Measurements from ENCODE around the gene AKR1A1.
"Not testable (repeated sequence)": the region's sequence is repeated elsewhere in the genome, so short reads cannot be mapped to it uniquely, and the experiment has no call there.

AKR1A1 gene

DNA sequence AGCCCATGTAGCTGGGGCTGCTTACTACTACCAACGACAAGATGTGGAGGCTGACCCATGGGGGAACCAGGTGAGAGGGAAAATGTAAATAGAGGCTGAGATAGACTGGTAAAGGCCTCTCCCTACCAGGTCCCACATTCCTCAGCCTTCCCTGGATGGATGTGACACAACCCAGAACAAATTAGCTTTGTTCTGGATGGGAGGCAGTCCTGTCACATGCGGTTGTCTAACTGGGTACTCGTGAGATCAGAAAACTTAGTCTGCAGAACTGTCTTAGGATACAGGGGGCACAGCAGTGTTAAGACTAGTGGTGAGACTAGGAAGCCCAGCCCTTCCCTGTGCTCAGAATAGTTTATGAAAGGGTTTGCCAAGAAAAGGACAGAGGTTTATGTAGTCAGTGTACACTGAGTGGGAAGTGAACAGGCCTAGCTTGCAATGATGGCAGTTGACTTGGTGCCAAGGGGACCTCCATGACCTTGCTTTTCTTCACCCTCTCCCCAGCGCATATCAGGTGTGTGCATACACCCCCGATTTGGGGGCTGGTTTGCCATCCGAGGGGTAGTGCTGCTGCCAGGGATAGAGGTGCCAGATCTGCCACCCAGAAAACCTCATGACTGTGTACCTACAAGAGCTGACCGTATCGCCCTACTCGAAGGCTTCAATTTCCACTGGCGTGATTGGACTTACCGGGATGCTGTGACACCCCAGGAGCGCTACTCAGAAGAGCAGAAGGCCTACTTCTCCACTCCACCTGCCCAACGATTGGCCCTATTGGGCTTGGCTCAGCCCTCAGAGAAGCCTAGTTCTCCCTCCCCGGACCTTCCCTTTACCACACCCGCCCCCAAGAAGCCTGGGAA, 42.1 kb upstream of the AKR1A1 start:
- no peak for TF ChIP-seq CTCF (IDR thresholded peaks at IDR 0.05; ENCODE audit: low read depth, low read length)
- Histone ChIP-seq H3K27me3 (ENCODE audit: insufficient read depth, low read depth, severe bottlenecking) (no peaks in the 10 kb centered on the region), H3K36me3 (peaks cover 53% of the 10 kb centered on the region), H3K9me3 (ENCODE audit: severe bottlenecking) (no peaks in the 10 kb centered on the region), H3K4me3 (ENCODE audit: low read depth, low read length) (no peak overlapping the region), H3K27ac (no peak overlapping the region)
- DNase-seq, result no peak

DNA sequence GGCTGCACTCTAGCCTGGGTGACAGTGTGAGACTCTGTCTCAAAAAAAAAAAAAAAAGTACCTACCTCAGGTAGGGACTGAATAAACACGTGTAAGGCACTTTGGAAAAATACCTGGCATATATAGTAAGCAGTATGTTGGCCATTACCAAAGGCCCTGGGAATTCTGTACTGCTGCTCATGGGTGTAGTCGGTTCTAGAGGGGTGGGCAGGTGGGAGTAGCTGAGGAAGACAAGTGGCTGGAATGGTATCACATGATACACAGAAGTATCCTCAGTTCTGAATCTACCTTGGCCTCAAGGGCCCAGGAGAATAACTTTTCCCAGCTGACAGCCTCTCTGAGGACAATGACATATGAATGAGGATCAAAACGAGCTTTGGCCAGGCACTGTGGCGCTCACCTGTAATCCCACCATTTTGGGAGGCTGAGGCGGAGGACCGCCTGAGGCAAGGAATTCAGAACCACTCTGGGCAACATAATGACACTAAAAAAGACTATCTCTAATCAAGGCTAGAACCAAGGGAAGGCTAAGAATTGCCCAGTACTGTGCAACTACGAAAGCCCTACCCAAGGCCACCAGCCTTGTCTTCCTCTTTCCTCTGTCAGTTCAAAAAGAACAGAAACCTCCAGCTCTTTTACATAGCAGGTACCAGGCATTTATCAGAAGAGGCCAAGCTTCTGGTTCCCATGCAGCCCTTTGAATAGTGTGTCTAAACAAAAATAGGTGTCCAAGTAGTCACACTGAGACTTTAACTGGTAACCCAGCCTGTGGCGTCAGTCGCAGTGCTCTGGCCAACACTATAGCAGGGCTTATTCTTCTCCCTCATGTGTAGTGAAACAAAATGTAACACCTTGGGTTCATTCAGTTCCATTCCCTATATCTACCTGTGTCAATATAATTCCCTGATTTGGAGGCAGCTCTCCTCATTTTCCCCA, 40.3 kb upstream of the AKR1A1 start:
- Histone ChIP-seq H3K36me3 (peaks cover 71% of the 10 kb centered on the region), H3K27ac (no peak overlapping the region)
- no peak for DNase-seq

DNA sequence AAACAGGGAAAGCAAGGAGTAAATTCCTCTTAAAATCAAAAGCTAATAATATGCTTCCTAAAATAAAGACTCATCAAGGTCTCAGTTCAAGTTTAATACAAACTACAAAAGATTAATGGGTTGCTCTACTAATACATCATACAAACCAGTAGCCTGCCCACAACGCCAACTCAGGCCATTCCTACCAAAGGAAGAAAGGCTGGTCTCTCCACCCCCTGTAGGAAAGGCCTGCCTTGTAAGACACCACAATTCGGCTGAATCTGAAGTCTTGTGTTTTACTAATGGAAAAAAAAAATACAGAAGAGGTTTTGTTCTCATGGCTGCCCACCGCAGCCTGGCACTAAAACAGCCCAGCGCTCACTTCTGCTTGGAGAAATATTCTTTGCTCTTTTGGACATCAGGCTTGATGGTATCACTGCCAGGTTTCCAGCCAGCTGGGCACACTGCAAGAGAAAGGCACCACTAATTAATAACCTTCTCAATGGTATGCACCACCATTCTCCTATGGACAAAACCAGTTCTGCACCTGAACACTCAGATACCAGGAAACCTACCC, 39.6 kb upstream of the AKR1A1 start:
- DNase-seq, result no peak
- Histone ChIP-seq H3K27me3 (ENCODE audit: insufficient read depth, low read depth, severe bottlenecking) (no peaks in the 10 kb centered on the region), H3K9me3 (ENCODE audit: severe bottlenecking) (no peaks in the 10 kb centered on the region), H3K4me3 (ENCODE audit: low read depth, low read length) (no peak overlapping the region), H3K36me3 (peaks cover 78% of the 10 kb centered on the region), H3K27ac (no peak overlapping the region)
- no peak for TF ChIP-seq CTCF (IDR thresholded peaks at IDR 0.05; ENCODE audit: low read depth, low read length)

More for the DNA sequence above, 40.3 kb upstream of the AKR1A1 start:
- Histone ChIP-seq H3K27me3 (ENCODE audit: insufficient read depth, low read depth, severe bottlenecking) (no peaks in the 10 kb centered on the region), H3K4me3 (ENCODE audit: low read depth, low read length) (no peak overlapping the region), H3K9me3 (ENCODE audit: severe bottlenecking) (no peaks in the 10 kb centered on the region)
- no peak for TF ChIP-seq CTCF (IDR thresholded peaks at IDR 0.05; ENCODE audit: low read depth, low read length)

- Histone ChIP-seq H3K4me3 (ENCODE audit: low read depth, low read length) (no peak overlapping the region), H3K9me3 (ENCODE audit: severe bottlenecking) (no peaks in the 10 kb centered on the region), H3K36me3 (peaks cover 93% of the 10 kb centered on the region), H3K27me3 (ENCODE audit: insufficient read depth, low read depth, severe bottlenecking) (no peaks in the 10 kb centered on the region), H3K27ac (no peak overlapping the region)
- DNase-seq, result peak; percentile 93
- TF ChIP-seq CTCF (IDR thresholded peaks at IDR 0.05; ENCODE audit: low read depth, low read length), result peak; percentile 88
Measured at GRCh38 chr1:45512641-45513054, 38.0 kb upstream of the AKR1A1 start.

GRCh38 chr1:45513532-45514260, 36.9 kb upstream of the AKR1A1 start:
- peaks cover 95% of the 10 kb centered on the region for H3K36me3 ChIP-seq
- not testable (repeated sequence) for H3K4me3 ChIP-seq (ENCODE audit: low read depth, low read length); H3K9me3 ChIP-seq (ENCODE audit: severe bottlenecking); H3K27me3 ChIP-seq (ENCODE audit: insufficient read depth, low read depth, severe bottlenecking)
- peak; percentile 57 for DNase-seq
- peak overlapping the region; percentile 48 for H3K27ac ChIP-seq

All from WERI-Rb-1 (cell line).